Mesothelial cell of epicardium (in vitro differentiated cells): Measurements from ENCODE around the gene AHDC1. TPM values are rescaled to one million over a fixed set of nuclear protein-coding genes. Genes with fewer than 3 reads are reported as not detected.

Experiments used
- DNase-seq, 2 experiments: peaks; one replicate each; pipeline ENCODE4 v3.0.0; 2021; ENCODE audit warnings: low spot score in 2 of 2; ENCODE audit not compliant: unreplicated experiment in 2 of 2
- H3K27ac Mint-ChIP-seq: 2 replicates; pipeline ENCODE4 v1.8.0; 2021; ENCODE audit warnings: mixed read lengths
- H3K27me3 Mint-ChIP-seq: 2 replicates; pipeline ENCODE4 v1.8.0; 2021; ENCODE audit warnings: low read depth, mixed read lengths
- H3K36me3 Mint-ChIP-seq: 2 replicates; pipeline ENCODE4 v1.8.0; 2021; ENCODE audit warnings: mixed read lengths
- H3K4me1 Mint-ChIP-seq: 2 replicates; pipeline ENCODE4 v1.8.0; 2021; ENCODE audit warnings: mixed read lengths
- H3K4me3 Mint-ChIP-seq: 2 replicates; pipeline ENCODE4 v1.8.0; 2021; ENCODE audit warnings: mild to moderate bottlenecking, moderate library complexity, mixed read lengths
- H3K9me3 Mint-ChIP-seq: 2 replicates; pipeline ENCODE4 v1.8.0; 2021; ENCODE audit warnings: mixed read lengths
- total RNA-seq: library from RNA; stranded (reverse); gene quantifications from 3 replicates; pipeline ENCODE4 v1.2.1, GENCODE V29; 2021
- TF ChIP-seq, protein P1 (sequence below): fragments of 200-600 bp; sonication (generic); IDR thresholded peaks from one replicate; pipeline ENCODE4 v1.5.0; 2021; ENCODE audit warnings: antibody characterized with exemption; ENCODE audit not compliant: unreplicated experiment

The AHDC1 gene
- total RNA-seq, 1 donor from 2014 or later: 73.5 TPM

DNA sequence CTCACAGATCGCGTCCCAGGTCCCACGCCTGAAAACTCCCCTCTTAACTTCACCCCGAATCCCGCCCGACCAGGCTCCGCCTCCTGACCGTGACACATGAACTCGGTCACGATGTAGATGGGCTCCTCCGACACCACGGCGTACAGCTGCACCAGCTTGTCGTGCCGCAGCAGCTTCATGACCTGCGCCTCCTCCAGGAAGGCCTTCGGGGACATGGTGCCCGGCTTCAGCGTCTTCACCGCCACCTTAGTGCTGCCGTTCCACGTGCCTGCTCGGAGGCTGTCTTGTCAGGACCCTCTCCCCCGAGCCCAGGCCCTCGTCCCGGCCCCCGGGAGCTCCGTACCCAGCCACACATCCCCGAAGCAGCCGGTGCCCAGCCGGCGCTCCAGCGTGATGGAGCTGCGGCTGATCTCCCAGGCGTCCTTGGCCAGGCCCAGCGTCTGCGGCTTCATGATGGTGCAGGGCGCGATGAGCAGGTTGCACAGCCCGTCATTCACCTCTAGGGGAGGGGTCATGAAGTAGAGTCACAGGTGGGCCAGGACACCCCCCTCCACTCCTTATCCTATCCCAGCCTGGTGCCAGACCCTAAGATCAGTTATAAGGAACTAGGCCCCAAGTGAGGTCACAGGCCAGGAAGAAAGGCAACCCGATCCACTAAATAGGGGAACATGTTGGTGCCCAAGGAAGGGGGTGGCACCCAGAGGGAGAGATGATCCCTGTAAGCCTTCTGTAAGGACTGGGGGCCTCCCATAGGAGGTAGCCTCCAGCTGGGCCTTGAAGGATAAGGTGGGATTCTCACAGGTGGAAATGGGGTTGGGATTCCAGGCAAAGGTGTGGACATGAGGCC, 11.6 kb upstream of the AHDC1 start:
- Mint-ChIP-seq H3K27me3 (no peaks in the 10 kb centered on the region), H3K9me3 (no peaks in the 10 kb centered on the region), H3K27ac (peak overlapping the region; percentile 41), H3K4me1 (peaks cover 12% of the 10 kb centered on the region), H3K36me3 (no peaks in the 10 kb centered on the region), H3K4me3 (peak overlapping the region; percentile 62)
- DNase-seq: no peak
- TF ChIP-seq, protein P1, sequence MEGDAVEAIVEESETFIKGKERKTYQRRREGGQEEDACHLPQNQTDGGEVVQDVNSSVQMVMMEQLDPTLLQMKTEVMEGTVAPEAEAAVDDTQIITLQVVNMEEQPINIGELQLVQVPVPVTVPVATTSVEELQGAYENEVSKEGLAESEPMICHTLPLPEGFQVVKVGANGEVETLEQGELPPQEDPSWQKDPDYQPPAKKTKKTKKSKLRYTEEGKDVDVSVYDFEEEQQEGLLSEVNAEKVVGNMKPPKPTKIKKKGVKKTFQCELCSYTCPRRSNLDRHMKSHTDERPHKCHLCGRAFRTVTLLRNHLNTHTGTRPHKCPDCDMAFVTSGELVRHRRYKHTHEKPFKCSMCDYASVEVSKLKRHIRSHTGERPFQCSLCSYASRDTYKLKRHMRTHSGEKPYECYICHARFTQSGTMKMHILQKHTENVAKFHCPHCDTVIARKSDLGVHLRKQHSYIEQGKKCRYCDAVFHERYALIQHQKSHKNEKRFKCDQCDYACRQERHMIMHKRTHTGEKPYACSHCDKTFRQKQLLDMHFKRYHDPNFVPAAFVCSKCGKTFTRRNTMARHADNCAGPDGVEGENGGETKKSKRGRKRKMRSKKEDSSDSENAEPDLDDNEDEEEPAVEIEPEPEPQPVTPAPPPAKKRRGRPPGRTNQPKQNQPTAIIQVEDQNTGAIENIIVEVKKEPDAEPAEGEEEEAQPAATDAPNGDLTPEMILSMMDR: no peak

DNA sequence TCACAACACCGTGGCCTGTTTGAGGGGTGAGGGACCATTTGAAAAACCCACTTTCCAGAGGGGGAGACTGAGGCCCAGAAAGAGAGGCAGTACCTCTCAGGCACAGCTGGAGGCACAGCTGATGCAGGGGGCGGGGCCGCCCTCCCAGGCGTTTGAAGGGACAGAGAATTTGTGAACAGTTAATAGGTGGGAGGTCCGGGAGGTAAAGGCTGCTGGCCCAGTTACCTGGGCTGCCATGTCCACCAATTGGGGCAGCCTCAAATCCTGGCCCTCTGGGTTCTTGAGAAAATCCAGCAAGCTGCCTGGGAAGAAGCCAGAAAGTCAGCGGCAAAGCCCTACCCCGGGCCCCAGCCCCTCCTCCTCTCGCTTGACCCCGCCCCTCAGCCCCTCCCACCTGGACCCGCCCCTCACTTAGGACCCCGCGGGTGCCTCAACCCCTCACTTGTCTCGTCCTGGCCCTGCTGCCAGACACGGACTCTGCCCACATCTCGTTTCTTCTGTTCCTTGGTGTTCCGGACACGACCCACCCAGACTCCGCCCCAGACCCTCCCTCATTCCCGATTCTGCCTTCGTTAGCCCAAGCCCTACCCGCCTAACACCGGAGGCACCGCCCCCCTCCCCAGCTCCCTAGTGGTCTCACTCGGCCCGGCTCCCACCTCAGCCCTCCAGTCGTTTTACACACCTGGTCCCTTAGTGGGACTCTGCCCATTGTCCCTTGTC, 10.8 kb upstream of the AHDC1 start:
- TF ChIP-seq, protein P1: no peak
- DNase-seq: no peak
- Mint-ChIP-seq H3K27me3 (no peaks in the 10 kb centered on the region), H3K27ac (peak overlapping the region; percentile 41), H3K4me1 (peaks cover 12% of the 10 kb centered on the region), H3K36me3 (no peaks in the 10 kb centered on the region), H3K4me3 (peak overlapping the region; percentile 62), H3K9me3 (no peaks in the 10 kb centered on the region)

DNA sequence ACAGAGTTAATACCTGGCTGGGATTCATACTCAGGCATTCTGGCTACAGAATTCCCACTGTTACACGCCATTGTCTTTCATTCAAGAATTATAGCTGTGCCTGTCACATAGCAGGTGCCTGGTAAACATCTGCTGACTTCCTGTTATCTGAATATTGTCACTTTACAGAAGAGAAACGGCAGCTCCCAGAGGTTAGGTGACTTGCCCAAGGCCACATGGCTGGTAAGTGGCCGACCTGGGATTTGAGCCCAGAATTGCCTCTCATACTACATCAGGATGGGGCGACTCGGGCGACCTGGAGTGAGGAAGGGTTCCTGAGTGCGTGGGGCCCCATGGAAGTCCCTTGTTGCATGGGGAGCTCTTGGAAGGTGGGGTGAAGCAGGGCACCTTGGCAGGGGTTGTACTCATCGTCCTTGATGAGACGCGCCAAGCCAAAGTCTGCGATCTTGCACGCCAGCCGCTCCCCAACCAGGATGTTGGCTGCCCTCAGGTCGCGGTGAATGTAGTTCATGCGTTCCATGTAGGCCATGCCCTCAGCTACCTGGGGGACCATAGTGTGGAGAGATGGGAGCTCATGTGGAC, 10.2 kb upstream of the AHDC1 start:
- Mint-ChIP-seq H3K36me3 (no peaks in the 10 kb centered on the region), H3K4me3 (peak overlapping the region; percentile 62), H3K9me3 (no peaks in the 10 kb centered on the region), H3K4me1 (peaks cover 12% of the 10 kb centered on the region), H3K27me3 (no peaks in the 10 kb centered on the region), H3K27ac (no peak overlapping the region)
- DNase-seq: no peak
- TF ChIP-seq, protein P1: no peak

GRCh38 chr1:27612718-27613117, 8.8 kb upstream of the AHDC1 start:
- Mint-ChIP-seq H3K4me3 (no peak overlapping the region), H3K4me1 (peaks cover 12% of the 10 kb centered on the region), H3K27me3 (no peaks in the 10 kb centered on the region), H3K36me3 (no peaks in the 10 kb centered on the region), H3K9me3 (no peaks in the 10 kb centered on the region), H3K27ac (no peak overlapping the region)
- DNase-seq: no peak
- TF ChIP-seq, protein P1: no peak

DNA sequence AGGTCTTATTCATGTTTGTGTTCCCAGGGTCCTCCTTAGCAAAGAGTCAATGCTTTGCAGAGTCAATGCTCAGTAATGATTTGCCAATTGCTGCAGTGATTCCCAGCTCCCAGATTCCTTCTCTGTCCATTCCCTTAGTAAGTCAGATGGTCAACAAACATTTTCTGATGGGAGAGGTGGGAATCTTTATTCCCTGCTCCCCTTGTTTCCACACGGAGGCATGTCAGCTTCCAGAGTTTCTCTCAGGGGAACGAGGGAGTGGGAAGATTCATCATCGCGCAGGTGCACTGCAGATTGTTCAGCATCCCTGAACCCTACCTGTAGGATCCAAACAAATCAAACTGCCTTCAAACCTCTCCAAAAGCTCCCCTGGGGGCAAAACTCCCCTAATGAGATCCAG, 7.5 kb upstream of the AHDC1 start:
- TF ChIP-seq, protein P1: no peak
- Mint-ChIP-seq H3K27ac (no peak overlapping the region), H3K27me3 (no peaks in the 10 kb centered on the region), H3K9me3 (no peaks in the 10 kb centered on the region), H3K4me3 (no peak overlapping the region), H3K36me3 (no peaks in the 10 kb centered on the region), H3K4me1 (peaks cover 25% of the 10 kb centered on the region)
- DNase-seq: no peak
